ENCODE results near the gene STX18.
"Not testable (repeated sequence)": the region's sequence is repeated elsewhere in the genome, so short reads cannot be mapped to it uniquely, and the experiment has no call there.

STX18 gene

GRCh38 chr4:4477391-4477790 lies 64.5 kb downstream of the STX18 start:
- no peak for DNase-seq

GRCh38 chr4:4474476-4474875 lies 67.4 kb downstream of the STX18 start:
- DNase-seq: no peak

GRCh38 chr4:4472344-4472958 lies 69.4 kb downstream of the STX18 start:
- no peak for DNase-seq

GRCh38 chr4:4471195-4471594 lies 70.7 kb downstream of the STX18 start:
- no peak for DNase-seq

- no peak for DNase-seq
These were observed 71.6 kb downstream of the STX18 start for GRCh38 chr4:4470208-4470607.

- not testable (repeated sequence) for DNase-seq
These were observed 76.6 kb downstream of the STX18 start for GRCh38 chr4:4465238-4465637.

GRCh38 chr4:4462970-4463369 lies 78.9 kb downstream of the STX18 start:
- DNase-seq: no peak

GRCh38 chr4:4461850-4462249 lies 80.0 kb downstream of the STX18 start:
- DNase-seq: no peak

GRCh38 chr4:4461178-4461577 lies 80.7 kb downstream of the STX18 start:
- DNase-seq: no peak

- DNase-seq: no peak
These were observed 81.1 kb downstream of the STX18 start for GRCh38 chr4:4460759-4461158.

GRCh38 chr4:4459181-4459580 lies 82.7 kb downstream of the STX18 start:
- DNase-seq: no peak

GRCh38 chr4:4457803-4458553 lies 83.9 kb downstream of the STX18 start:
- no peak for DNase-seq

- no peak for DNase-seq
These were observed 84.9 kb downstream of the STX18 start for GRCh38 chr4:4456816-4457578.

GRCh38 chr4:4456351-4456750 lies 85.5 kb downstream of the STX18 start:
- no peak for DNase-seq

- DNase-seq: no peak
These were observed 86.5 kb downstream of the STX18 start for GRCh38 chr4:4455210-4455865.

- no peak for DNase-seq
These were observed 95.4 kb downstream of the STX18 start for GRCh38 chr4:4446434-4446833.

- no peak for DNase-seq
These were observed 98.0 kb downstream of the STX18 start for GRCh38 chr4:4443821-4444220.

GRCh38 chr4:4440333-4441061 lies 101.4 kb downstream of the STX18 start:
- no peak for DNase-seq

- no peak for DNase-seq
These were observed 102.1 kb downstream of the STX18 start for GRCh38 chr4:4439782-4440181.

- DNase-seq: no peak
These were observed 103.0 kb downstream of the STX18 start for GRCh38 chr4:4438891-4439290.

- no peak for DNase-seq
These were observed 103.9 kb downstream of the STX18 start for GRCh38 chr4:4437798-4438470.

- no peak for DNase-seq
These were observed 105.5 kb downstream of the STX18 start for GRCh38 chr4:4436244-4436823.

Measured in hematopoietic multipotent progenitor cell treated with erythropoietin and hydrocortisone succinate and interleukin-3 and kit ligand, for 8 days (in vitro differentiated cells).